DMS79 (cell line): Measurements from ENCODE around the gene TTLL10.

ENCODE experiments used
- DNase-seq: peaks from one replicate; lab custom pipeline; 2025; lab: John Stamatoyannopoulos, UW

TTLL10 gene

DNA sequence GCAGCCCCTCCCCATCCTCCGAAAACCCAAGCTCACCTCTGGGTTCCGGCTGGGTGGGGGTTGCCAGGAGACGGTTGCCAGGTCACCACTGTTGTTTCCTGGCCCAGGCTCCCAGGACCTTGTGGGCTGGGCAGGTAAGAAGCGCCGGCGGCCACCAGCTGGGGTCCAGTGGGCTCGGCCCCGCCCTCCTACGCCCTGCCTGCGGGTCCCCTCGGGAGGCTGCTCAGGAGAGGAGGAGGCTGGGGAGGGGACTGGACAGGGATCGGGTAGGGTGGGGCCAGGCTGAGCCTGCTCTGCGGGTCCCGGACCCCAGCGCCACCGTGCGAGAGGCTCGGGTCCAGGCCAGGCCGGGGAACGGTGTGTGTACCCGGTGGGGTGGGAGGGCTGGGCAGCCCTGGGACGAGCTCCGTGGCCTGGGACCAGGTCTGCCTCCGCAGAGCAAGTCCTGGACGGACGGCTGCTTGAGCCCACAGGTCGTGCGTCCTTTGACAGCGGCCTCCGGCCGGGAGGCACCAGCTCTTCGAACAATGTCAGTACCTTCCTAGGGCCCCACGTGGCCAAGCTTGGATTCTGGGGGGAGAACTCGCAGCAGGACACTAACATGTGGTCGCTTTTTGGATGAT is at the start of gene TTLL10:
Gene TTLL10, plus strand, starts transcription at position 88 of the 623 bp plus-strand sequence. CDS start 5,336 bp downstream, outside the sequence.
- DNase-seq = no peak

DNA sequence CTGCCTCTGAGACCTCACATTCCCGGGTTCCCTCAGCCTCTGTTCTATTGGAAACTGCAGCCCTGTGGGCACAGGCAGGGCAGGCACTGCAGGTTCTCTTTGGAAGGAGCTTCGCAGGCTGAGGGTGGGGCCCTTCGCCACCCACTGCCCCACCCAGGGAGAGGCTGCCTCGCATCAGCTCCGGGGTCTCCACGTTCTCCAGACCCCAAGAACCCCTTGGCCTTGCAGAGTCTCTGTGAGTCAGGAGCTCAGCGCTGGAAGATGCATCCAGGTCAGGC is 49.2 kb upstream of the TTLL10 start:
- no peak for DNase-seq

DNA sequence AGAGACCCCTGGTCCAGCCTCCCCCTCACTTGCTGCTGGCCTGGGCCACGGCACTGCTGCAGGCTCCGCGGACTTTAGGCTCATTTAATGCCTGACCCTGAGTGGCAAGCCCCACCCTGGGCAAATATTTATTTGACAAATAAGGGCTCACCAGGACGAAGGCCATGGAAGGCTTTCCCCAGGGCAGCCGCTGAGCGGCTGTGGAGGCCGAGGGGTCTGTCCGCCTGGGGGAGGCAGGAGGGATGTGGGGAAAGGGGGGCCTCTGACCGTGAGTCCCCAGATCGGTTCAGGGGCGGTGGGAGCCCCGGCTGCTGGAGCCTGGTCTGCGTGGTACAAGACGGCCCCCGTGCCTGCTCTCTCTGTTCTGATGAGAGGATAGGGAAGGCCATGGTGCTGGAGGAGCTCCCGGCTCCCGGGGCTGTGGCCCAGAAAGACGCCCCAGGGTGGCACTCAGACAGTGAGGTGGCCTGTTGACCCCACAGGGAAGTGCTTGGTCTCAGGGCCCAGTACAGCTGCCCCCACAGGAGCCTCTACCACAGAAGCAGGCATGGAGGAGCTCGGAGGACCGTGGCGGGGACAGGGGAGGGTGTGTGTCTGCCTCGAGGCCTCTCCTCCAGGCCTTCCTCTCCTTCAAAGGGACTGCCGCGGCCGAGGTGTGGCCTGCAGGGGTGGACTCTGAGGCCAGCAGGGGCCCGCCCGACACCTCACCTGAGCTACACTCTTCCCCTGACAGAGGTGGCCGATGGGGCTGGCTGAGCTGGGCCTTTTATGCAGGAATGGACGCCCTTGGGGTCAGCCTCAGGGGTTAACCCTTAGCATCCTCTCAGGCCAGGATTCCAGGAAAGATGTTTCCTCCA is 48.7 kb upstream of the TTLL10 start:
- DNase-seq = no peak

GRCh38 chr1:1125945-1126344 is 47.7 kb upstream of the TTLL10 start:
- no peak for DNase-seq

GRCh38 chr1:1127551-1128451 is 45.9 kb upstream of the TTLL10 start:
- no peak for DNase-seq

GRCh38 chr1:1128454-1129139 is 45.1 kb upstream of the TTLL10 start:
- DNase-seq = no peak

GRCh38 chr1:1129381-1129821 is 44.3 kb upstream of the TTLL10 start:
- no peak for DNase-seq

DNA sequence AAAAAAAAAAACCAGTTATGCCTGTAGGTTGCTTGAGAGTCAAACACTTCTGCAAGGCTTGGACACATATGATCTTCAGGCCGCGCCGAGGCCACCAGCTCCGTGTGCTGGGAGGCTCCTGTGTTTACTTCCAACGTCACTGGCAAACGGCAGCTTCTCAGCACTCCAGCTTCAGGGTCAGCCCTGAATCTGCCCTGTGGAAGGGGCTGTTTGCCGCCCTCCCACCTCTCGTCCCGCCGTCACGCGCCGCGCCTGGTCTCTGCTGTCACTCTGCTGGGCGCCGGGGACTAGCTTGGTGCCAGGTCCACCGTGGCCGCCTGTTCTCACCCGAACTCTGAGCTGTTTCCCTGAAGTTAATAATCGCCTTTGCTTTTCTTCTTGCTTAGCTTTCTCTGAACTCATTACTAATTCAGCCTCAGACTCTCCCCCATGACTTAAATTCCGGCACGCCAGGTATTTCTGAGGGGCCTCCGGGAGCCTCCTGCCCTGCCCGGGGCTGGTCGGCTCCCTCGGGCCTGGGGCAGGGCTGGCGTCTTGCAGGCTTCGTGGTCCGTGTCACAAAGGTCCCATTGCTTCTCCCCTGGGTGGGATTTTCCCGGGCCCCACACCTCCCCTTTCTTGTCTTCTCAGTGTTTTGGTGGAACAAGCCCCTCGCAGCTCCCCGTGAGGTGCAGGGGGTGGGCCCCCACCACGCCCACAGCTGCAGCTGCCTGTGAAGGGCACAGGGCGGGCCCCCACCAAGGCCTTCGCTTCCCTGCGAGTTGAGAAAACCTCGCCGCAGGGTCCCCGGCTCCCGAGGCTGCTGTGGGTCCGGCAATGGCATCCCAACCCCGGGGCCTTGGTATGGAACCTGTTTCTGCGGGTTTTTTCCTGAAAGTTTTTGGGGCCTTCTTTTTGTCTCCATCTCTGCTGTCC is 43.2 kb upstream of the TTLL10 start:
- no peak for DNase-seq

GRCh38 chr1:1132042-1132950 is 41.4 kb upstream of the TTLL10 start:
- no peak for DNase-seq

DNA sequence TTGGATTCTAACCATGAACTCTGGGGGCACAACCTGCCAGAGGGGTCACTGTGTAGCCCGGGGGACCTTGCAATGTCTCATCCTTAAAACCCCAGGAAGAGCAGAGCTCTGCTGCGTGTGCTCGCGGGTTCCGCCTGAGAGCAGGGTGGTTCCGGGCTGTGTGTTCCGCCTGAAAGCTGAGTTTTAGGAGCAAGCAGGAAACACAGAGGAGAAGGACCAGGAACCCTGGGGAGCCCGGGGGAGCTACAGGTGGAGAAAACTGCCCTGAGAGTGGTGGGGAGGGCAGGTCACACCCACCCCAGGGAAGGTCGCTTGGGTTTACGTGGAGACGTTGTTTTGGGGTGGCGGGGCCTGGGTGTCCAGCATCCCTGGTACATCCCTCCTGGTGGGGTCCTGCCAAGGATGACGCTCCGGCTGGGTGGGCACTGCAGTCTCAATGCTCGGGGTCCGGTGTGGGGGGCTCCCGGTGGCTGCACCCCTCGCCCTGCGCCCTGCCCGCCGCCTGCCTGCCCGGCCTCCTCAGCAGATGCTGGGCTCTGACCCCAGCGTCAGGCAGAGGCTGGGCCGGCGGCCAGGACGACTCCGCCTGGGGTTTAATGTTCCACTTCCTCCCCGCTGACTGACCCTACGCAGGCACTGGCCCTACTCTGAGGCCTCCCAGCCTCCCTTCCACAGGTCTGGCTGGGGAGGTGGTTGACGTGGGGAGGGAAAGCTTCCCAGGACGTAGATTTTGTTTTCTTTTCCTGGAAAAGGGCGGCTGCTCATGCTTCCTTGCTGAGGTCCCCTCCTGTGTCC is 40.5 kb upstream of the TTLL10 start:
- DNase-seq = no peak

- no peak for DNase-seq
These were observed 39.2 kb upstream of the TTLL10 start for GRCh38 chr1:1134300-1134970.

DNA sequence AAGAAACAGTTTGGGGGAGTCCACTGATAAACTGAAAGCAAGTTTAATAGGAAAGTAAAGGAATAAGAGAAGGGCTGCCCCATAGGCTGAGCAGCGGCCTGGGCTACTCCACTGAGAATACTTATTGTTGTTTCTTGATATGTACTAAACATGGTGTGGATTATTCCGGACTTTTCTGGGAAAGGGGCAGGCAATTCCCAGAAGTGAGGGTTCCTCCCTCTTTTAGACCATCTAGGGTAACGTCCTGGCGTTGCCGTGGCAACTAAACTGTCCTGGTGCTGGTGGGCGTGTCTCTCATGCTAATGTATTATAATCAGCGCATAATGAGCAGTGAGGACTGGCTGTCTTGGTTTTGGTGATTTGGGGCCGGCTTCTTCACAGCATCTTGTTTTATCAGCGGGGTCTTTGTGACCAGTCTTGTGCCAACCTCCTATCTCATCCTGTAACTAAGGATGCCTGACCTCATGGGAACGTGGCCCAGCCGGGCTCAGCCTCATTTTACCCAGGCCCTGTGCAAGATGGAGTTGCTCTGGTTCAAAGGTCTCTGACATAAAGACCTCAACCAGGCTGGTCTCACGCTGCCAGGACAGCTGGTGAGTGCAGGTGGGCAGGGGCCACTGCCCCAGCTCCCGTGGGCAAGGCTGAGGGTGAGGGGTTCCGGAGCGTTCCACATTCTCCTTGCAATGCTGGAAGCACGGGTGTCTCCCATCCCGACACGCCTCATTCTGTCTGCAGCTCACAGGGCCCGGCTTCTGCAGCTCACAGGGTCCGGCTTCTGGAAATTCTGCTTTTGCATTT is 38.1 kb upstream of the TTLL10 start:
- no peak for DNase-seq

DNA sequence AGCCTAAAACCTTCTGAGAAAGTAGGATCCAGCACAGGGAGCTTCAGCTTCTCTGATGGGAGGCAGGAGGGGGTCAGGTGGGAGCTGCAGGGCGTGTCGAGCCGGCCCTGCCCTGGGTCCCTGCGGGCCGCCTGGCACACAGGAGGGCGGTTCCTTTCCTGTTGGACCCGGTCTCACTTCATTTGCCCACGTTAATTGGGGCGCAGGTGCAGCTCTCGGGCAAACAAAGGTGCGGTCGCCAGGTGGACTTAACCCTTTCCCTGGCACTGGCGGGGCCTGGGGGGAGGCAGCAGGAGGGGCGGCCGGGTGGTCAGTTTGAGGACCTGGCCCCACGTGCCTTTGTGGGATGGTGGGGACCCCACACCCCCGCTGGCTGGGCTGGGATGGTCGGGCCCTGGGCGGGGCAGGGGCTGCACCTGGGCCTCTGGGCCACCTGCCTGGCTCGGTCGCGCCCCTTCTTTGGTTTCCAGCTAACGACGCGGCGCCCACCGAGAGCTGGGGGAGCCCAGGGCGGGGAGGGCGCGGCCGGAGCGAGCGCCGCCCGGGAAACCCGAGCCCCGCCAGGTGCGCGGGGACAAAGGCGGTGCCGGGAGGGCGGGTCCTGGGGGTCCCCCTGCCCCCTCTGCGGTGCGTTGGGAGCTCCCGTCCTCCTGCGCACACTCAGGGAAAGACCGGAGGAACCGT is 37.0 kb upstream of the TTLL10 start:
- DNase-seq = peak; percentile 97

- peak; percentile 53 for DNase-seq
These were observed 36.2 kb upstream of the TTLL10 start for GRCh38 chr1:1137256-1138045.

- DNase-seq = no peak
These were observed 33.0 kb upstream of the TTLL10 start for GRCh38 chr1:1140673-1141072.

GRCh38 chr1:1141244-1141910 is 32.3 kb upstream of the TTLL10 start:
- DNase-seq = no peak
